GM13976 (cell line): ENCODE results near the gene UBR3.

Experiments
- DNase-seq: peaks from one replicate; pipeline ENCODE4 v3.0.0; 2012; ENCODE audit warnings: low spot score
- CTCF ChIP-seq: IDR thresholded peaks from 2 replicates; pipeline ENCODE4 v1.5.1; 2012; ENCODE audit warnings: borderline replicate concordance, mild to moderate bottlenecking; ENCODE audit not compliant: insufficient read depth; ENCODE audit errors: extremely low read depth, missing control alignments, control extremely low read depth
- in situ Hi-C: fragments of 300-500 bp; cut with MboI; formaldehyde crosslinking; loops from one replicate; pipeline ENCODE4 v1.12.0; 2022; ENCODE audit warnings: low sequenced_read_pairs, mixed read lengths, inconsistent platforms; ENCODE audit not compliant: unreplicated experiment

Gene UBR3

GRCh38 chr2:170047331-170048065, 220.2 kb downstream of the UBR3 start:
- TF ChIP-seq CTCF, result no peak
- in situ Hi-C loops, result no loop called here
- DNase-seq, result no peak

- TF ChIP-seq CTCF, result no peak
- in situ Hi-C loops, result no loop called here
- no peak for DNase-seq
Measured at GRCh38 chr2:170052151-170052550, 224.9 kb downstream of the UBR3 start.

- in situ Hi-C loops, result no loop called here
- TF ChIP-seq CTCF, result no peak
- no peak for DNase-seq
Measured at GRCh38 chr2:170054997-170055396, 227.7 kb downstream of the UBR3 start.

- no peak for DNase-seq
- in situ Hi-C loops, result no loop called here
- TF ChIP-seq CTCF, result no peak
Measured at GRCh38 chr2:170056900-170057299, 229.6 kb downstream of the UBR3 start.

GRCh38 chr2:170063456-170064235, 236.4 kb downstream of the UBR3 start:
- TF ChIP-seq CTCF, result no peak
- in situ Hi-C loops, result no loop called here
- no peak for DNase-seq

- DNase-seq, result no peak
- in situ Hi-C loops, result no loop called here
- TF ChIP-seq CTCF, result no peak
Measured at GRCh38 chr2:170070778-170071177, 243.5 kb downstream of the UBR3 start.
